Esophagus squamous epithelium (tissue), 4 donors: ENCODE results near the gene HSPA9.

ENCODE experiments used
- CTCF ChIP-seq, 6 experiments: fragments of 450-650 bp in 4 of 6; fragments of 200-600 bp in 2 of 6; sonication (generic) in 2 of 6; IDR thresholded peaks; one replicate each; pipeline ENCODE4 v1.5.1; 2016 to 2019; ENCODE audit warnings: antibody characterized with exemption in 6 of 6, mild to moderate bottlenecking in 4 of 6, moderate library complexity in 4 of 6
- POLR2A ChIP-seq, 4 donors: fragments of 450-650 bp; IDR thresholded peaks; one replicate each; pipeline ENCODE4 v1.6.1; 2017; ENCODE audit warnings: antibody characterized with exemption in 4 of 4, mild to moderate bottlenecking in 4 of 4, moderate library complexity in 3 of 4

DNA sequence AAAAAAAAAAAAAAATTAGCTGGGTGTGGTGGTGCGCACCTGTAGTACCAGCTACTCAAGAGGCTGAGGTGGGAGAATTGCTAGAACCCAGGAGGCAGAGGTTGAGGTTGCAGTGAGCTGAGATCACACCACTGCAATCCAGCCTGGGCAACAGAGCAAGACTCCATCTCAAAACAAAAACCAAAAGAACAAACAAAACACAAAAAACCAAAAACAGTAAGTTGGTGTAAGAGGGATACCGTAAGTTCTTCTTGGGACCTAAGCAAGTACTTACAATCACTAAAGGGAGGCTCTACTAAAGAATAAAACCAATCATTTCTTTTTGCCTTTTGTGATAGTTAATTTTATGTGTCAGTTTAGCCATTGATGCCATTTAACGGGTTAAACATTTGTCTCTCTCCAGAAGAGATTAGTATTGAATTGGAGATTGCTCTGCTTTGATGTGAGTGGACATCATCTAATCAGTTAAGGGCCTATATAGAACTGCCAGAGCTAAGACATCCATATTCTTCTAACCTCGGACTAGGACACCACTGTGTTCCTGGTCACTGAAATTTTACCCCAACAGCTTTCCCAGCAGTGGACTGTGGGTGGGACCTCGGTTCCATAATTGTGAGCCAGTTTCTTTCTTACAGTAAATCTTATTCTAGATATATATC lies 21.6 kb downstream of the HSPA9 start:
- no peak for TF ChIP-seq CTCF (IDR thresholded peaks at IDR 0.05)
- TF ChIP-seq POLR2A (IDR thresholded peaks at IDR 0.05): no peak
